Measurements from ENCODE around the gene PARD3. TPM values are rescaled to one million over a fixed set of nuclear protein-coding genes. Genes with fewer than 3 reads are reported as not detected.
"Not testable (repeated sequence)": the region's sequence is repeated elsewhere in the genome, so short reads cannot be mapped to it uniquely, and the experiment has no call there.

Gene PARD3
- total RNA-seq, 4 donors from 2014 or later, result 39.2 to 124 (median 48.0) TPM

DNA sequence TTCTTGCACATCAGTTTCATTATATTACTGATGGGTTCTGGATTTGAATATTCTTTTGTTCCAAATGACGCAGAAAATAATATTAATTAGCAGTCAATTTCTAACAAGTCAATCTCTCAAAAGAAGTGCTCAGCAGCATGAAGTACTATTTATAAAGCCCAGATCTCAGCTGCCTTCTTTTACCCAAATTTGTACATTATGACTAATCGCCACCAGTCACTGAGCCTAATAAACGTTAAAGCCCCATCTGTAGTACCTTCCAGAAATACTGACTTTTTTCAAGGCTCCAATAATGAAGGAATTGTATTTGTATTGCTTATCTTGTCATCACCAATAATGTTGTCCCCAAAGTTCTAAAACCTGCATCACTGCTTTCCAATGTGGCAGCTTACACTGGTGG, 540.2 kb downstream of the PARD3 start:
- DNase-seq, result no peak
- no peak for TF ChIP-seq POLR2A (IDR thresholded peaks at IDR 0.05)
- TF ChIP-seq, protein P1, sequence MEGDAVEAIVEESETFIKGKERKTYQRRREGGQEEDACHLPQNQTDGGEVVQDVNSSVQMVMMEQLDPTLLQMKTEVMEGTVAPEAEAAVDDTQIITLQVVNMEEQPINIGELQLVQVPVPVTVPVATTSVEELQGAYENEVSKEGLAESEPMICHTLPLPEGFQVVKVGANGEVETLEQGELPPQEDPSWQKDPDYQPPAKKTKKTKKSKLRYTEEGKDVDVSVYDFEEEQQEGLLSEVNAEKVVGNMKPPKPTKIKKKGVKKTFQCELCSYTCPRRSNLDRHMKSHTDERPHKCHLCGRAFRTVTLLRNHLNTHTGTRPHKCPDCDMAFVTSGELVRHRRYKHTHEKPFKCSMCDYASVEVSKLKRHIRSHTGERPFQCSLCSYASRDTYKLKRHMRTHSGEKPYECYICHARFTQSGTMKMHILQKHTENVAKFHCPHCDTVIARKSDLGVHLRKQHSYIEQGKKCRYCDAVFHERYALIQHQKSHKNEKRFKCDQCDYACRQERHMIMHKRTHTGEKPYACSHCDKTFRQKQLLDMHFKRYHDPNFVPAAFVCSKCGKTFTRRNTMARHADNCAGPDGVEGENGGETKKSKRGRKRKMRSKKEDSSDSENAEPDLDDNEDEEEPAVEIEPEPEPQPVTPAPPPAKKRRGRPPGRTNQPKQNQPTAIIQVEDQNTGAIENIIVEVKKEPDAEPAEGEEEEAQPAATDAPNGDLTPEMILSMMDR (IDR thresholded peaks at IDR 0.05), result no peak
- Histone ChIP-seq H3K4me1 (no peaks in the 10 kb centered on the region), H3K36me3 (no peaks in the 10 kb centered on the region), H3K4me3 (no peak overlapping the region), H3K27me3 (no peaks in the 10 kb centered on the region), H3K9me3 (no peaks in the 10 kb centered on the region), H3K27ac (no peak overlapping the region)

DNA sequence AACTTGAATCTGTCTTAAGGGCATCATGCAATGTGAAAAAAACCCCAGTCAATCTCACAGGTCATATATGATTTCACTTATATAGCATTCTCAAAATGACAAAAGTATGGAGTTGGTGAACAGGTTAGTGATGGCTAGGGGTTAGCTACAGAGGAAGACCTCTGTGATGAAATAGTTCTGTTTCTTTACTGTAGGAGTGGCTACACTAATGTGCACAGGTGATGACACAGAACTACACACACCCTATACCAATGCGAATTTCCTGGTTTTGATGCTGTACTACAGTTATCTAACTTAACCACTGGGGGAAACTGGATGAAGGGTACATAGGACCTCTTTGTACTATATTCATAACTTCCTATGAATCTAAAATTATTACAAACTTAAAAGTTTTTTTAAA, 541.8 kb downstream of the PARD3 start:
- TF ChIP-seq, protein P1 (IDR thresholded peaks at IDR 0.05), result no peak
- TF ChIP-seq POLR2A (IDR thresholded peaks at IDR 0.05), result no peak
- no peaks in the 10 kb centered on the region for H3K27me3 ChIP-seq
- no peaks in the 10 kb centered on the region for H3K9me3 ChIP-seq
- no peak overlapping the region for H3K4me3 ChIP-seq
- no peak for DNase-seq
- H3K36me3 ChIP-seq, result peaks cover 0 to 4% (median 0%) of the 10 kb centered on the region in 3 donors
- H3K4me1 ChIP-seq, result no peaks in the 10 kb centered on the region
- H3K27ac ChIP-seq, result no peak overlapping the region

DNA sequence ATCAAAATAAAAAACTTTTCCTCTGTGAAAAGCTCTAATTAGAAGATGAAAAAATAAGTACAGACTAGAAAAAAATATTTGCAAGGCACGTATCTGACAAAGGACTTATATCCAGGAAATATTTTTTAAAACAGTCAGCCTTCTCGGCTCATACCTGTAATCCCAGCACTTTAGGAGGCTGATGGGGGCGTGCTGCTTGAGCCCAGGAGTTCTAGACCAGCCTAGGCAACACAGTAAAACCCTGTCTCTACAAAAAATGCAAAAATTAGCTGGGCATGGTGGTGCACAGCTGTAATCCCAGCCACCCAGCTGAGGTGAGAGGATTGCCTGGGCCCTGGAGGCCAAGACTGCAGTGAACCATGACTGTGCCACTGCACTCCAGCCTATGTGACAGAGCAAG, 542.8 kb downstream of the PARD3 start:
- H3K36me3 ChIP-seq, result peaks cover 0 to 4% (median 0%) of the 10 kb centered on the region in 3 donors

DNA sequence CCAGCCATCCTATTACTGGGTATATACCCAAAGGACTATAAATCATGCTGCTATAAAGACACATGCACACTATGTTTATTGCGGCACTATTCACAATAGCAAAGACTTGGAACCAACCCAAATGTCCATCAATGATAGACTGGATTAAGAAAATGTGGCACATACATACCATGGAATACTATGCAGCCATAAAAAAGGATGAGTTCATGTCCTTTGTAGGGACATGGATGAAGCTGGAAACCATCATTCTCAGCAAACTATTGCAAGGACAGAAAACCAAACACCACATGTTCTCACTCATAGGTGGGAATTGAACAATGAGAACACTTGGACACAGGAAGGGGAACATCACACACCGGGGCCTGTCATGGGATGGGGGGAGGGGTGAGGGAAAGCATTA, 546.7 kb downstream of the PARD3 start:
- H3K4me3 ChIP-seq, DNase-seq, H3K4me1 ChIP-seq, H3K36me3 ChIP-seq, H3K9me3 ChIP-seq, H3K27ac ChIP-seq, H3K27me3 ChIP-seq: not testable (repeated sequence)

More for the DNA sequence above, 542.8 kb downstream of the PARD3 start:
- Histone ChIP-seq H3K4me1 (no peaks in the 10 kb centered on the region), H3K27ac (no peak overlapping the region), H3K9me3 (no peaks in the 10 kb centered on the region), H3K4me3 (no peak overlapping the region), H3K27me3 (no peaks in the 10 kb centered on the region)
- DNase-seq, result no peak
- no peak for TF ChIP-seq POLR2A (IDR thresholded peaks at IDR 0.05)
- TF ChIP-seq, protein P1 (IDR thresholded peaks at IDR 0.05), result no peak

DNA sequence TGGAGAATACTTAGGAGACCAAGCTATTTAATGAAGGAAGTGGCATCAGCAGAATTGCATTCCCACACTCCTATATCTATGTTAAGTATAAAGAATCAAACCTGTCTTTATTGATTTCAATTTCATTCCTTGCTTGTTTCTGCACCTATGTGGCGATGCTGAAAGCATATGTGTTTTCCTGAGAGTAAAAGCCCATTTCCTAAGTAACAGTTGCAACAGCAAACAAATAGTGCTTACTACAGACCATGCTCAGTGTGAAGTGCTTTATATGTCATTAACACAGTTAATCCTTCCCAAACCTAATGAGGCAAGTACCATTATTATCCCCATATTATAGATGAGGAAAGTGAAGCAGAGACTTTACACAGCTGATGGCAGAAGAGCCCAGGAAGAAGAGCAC, 552.1 kb downstream of the PARD3 start:
- no peaks in the 10 kb centered on the region for H3K36me3 ChIP-seq
- H3K4me3 ChIP-seq, result no peak overlapping the region
- no peak for TF ChIP-seq POLR2A (IDR thresholded peaks at IDR 0.05)
- TF ChIP-seq, protein P1 (IDR thresholded peaks at IDR 0.05), result no peak
- no peaks in the 10 kb centered on the region for H3K9me3 ChIP-seq
- no peak overlapping the region for H3K27ac ChIP-seq
- no peaks in the 10 kb centered on the region for H3K27me3 ChIP-seq
- no peaks in the 10 kb centered on the region for H3K4me1 ChIP-seq
- DNase-seq, result no peak

DNA sequence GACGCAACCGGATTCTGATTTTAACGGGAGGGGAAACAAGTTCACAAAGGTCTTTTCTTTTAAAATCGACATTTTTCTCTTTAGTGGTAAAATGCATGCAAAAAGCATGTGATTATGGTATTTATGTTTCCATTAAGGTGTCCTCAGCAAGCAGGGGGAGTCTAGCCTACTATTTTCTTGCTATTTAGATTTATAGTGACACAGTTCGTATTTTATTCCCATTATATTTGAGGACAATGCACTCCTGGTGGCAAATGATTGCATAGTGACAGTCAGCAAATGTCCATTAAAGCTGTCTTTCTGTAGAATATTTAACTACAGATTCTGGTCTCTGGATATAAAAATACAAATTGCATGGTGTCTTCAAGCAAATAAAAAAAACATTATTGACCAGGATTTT, 554.2 kb downstream of the PARD3 start:
- H3K27ac ChIP-seq, result no peak overlapping the region
- H3K9me3 ChIP-seq, result no peaks in the 10 kb centered on the region
- H3K4me3 ChIP-seq, result no peak overlapping the region
- no peak for DNase-seq
- H3K4me1 ChIP-seq, result no peaks in the 10 kb centered on the region
- TF ChIP-seq POLR2A (IDR thresholded peaks at IDR 0.05), result no peak
- TF ChIP-seq, protein P1 (IDR thresholded peaks at IDR 0.05), result no peak
- no peaks in the 10 kb centered on the region for H3K36me3 ChIP-seq
- H3K27me3 ChIP-seq, result no peaks in the 10 kb centered on the region

Data from Peyer's patch (tissue), 4 donors.